ENCODE results near the gene PTTG1. TPM values are rescaled to one million over a fixed set of nuclear protein-coding genes. Genes with fewer than 3 reads are reported as not detected.

PTTG1 gene
- total RNA-seq, 1 experiment from 2014 or later, result 234 TPM

GRCh38 chr5:160451281-160451680 lies 29.6 kb downstream of the PTTG1 start:
- H3K9ac ChIP-seq (ENCODE audit: low read length), result no peak overlapping the region
- no peaks in the 10 kb centered on the region for H3K27me3 ChIP-seq (ENCODE audit: low read length)
- H3K36me3 ChIP-seq (ENCODE audit: insufficient read depth, low read length), result no peaks in the 10 kb centered on the region
- no peak overlapping the region for H3K27ac ChIP-seq (ENCODE audit: low read length)
- H3K4me2 ChIP-seq (ENCODE audit: low read depth, low read length, poor library complexity, severe bottlenecking), result no peak overlapping the region
- peaks cover 5% of the 10 kb centered on the region; the same call in 1 of the 2 replicates for H3K4me1 ChIP-seq (ENCODE audit: low read length)
- H3K9me3 ChIP-seq (ENCODE audit: low read length), result no peaks in the 10 kb centered on the region
- H4K20me1 ChIP-seq (ENCODE audit: insufficient read depth, low read depth, low read length), result no peaks in the 10 kb centered on the region
- no peaks in the 10 kb centered on the region for H3K9me2 ChIP-seq (replicated peaks; ENCODE audit: insufficient read depth, low read length)
- no peak for DNase-seq
- no peak overlapping the region for H3K4me3 ChIP-seq (ENCODE audit: low read length)
- no peaks in the 10 kb centered on the region for H3K79me2 ChIP-seq (ENCODE audit: low read length)
- no peak overlapping the region for H2AFZ ChIP-seq (ENCODE audit: low read length)

GRCh38 chr5:160452036-160452435 lies 30.4 kb downstream of the PTTG1 start:
- no peaks in the 10 kb centered on the region for H3K79me2 ChIP-seq (ENCODE audit: low read length)
- no peak overlapping the region for H3K9ac ChIP-seq (ENCODE audit: low read length)
- H3K27me3 ChIP-seq (ENCODE audit: low read length), result no peaks in the 10 kb centered on the region
- H3K4me1 ChIP-seq (ENCODE audit: low read length), result peaks cover 5% of the 10 kb centered on the region; the same call in 1 of the 2 replicates
- H4K20me1 ChIP-seq (ENCODE audit: insufficient read depth, low read depth, low read length), result no peaks in the 10 kb centered on the region
- no peak for DNase-seq
- H3K4me3 ChIP-seq (ENCODE audit: low read length), result no peak overlapping the region
- H3K36me3 ChIP-seq (ENCODE audit: insufficient read depth, low read length), result no peaks in the 10 kb centered on the region
- H3K27ac ChIP-seq (ENCODE audit: low read length), result no peak overlapping the region
- no peaks in the 10 kb centered on the region for H3K9me3 ChIP-seq (ENCODE audit: low read length)
- no peak overlapping the region for H3K4me2 ChIP-seq (ENCODE audit: low read depth, low read length, poor library complexity, severe bottlenecking)
- H2AFZ ChIP-seq (ENCODE audit: low read length), result no peak overlapping the region
- H3K9me2 ChIP-seq (replicated peaks; ENCODE audit: insufficient read depth, low read length), result no peaks in the 10 kb centered on the region

- H3K9me2 ChIP-seq (replicated peaks; ENCODE audit: insufficient read depth, low read length), result no peaks in the 10 kb centered on the region
- H4K20me1 ChIP-seq (ENCODE audit: insufficient read depth, low read depth, low read length), result no peaks in the 10 kb centered on the region
- H3K9me3 ChIP-seq (ENCODE audit: low read length), result no peaks in the 10 kb centered on the region
- H3K27ac ChIP-seq (ENCODE audit: low read length), result no peak overlapping the region
- peaks cover 5% of the 10 kb centered on the region; the same call in 1 of the 2 replicates for H3K4me1 ChIP-seq (ENCODE audit: low read length)
- H3K9ac ChIP-seq (ENCODE audit: low read length), result no peak overlapping the region
- no peaks in the 10 kb centered on the region for H3K27me3 ChIP-seq (ENCODE audit: low read length)
- H2AFZ ChIP-seq (ENCODE audit: low read length), result no peak overlapping the region
- H3K36me3 ChIP-seq (ENCODE audit: insufficient read depth, low read length), result no peaks in the 10 kb centered on the region
- H3K4me3 ChIP-seq (ENCODE audit: low read length), result no peak overlapping the region
- H3K79me2 ChIP-seq (ENCODE audit: low read length), result no peaks in the 10 kb centered on the region
- no peak overlapping the region for H3K4me2 ChIP-seq (ENCODE audit: low read depth, low read length, poor library complexity, severe bottlenecking)
- DNase-seq, result no peak
These were observed 31.1 kb downstream of the PTTG1 start for GRCh38 chr5:160452795-160453194.

GRCh38 chr5:160453751-160454150 lies 32.1 kb downstream of the PTTG1 start:
- Histone ChIP-seq H3K9ac (ENCODE audit: low read length) (no peak overlapping the region), H3K4me1 (ENCODE audit: low read length) (peaks cover 5% of the 10 kb centered on the region; the same call in 1 of the 2 replicates), H4K20me1 (ENCODE audit: insufficient read depth, low read depth, low read length) (no peaks in the 10 kb centered on the region), H3K9me2 (replicated peaks; ENCODE audit: insufficient read depth, low read length) (no peaks in the 10 kb centered on the region), H3K79me2 (ENCODE audit: low read length) (no peaks in the 10 kb centered on the region), H3K36me3 (ENCODE audit: insufficient read depth, low read length) (no peaks in the 10 kb centered on the region), H2AFZ (ENCODE audit: low read length) (no peak overlapping the region), H3K27ac (ENCODE audit: low read length) (no peak overlapping the region), H3K4me3 (ENCODE audit: low read length) (no peak overlapping the region), H3K9me3 (ENCODE audit: low read length) (no peaks in the 10 kb centered on the region), H3K4me2 (ENCODE audit: low read depth, low read length, poor library complexity, severe bottlenecking) (no peak overlapping the region), H3K27me3 (ENCODE audit: low read length) (no peaks in the 10 kb centered on the region)
- no peak for DNase-seq

- H3K79me2 ChIP-seq (ENCODE audit: low read length), result no peaks in the 10 kb centered on the region
- H3K9ac ChIP-seq (ENCODE audit: low read length), result no peak overlapping the region
- H3K9me3 ChIP-seq (ENCODE audit: low read length), result no peaks in the 10 kb centered on the region
- no peaks in the 10 kb centered on the region for H4K20me1 ChIP-seq (ENCODE audit: insufficient read depth, low read depth, low read length)
- no peak for DNase-seq
- peaks cover 5% of the 10 kb centered on the region; the same call in 1 of the 2 replicates for H3K4me1 ChIP-seq (ENCODE audit: low read length)
- H2AFZ ChIP-seq (ENCODE audit: low read length), result no peak overlapping the region
- H3K36me3 ChIP-seq (ENCODE audit: insufficient read depth, low read length), result no peaks in the 10 kb centered on the region
- H3K9me2 ChIP-seq (replicated peaks; ENCODE audit: insufficient read depth, low read length), result no peaks in the 10 kb centered on the region
- no peak overlapping the region for H3K4me2 ChIP-seq (ENCODE audit: low read depth, low read length, poor library complexity, severe bottlenecking)
- H3K27me3 ChIP-seq (ENCODE audit: low read length), result no peaks in the 10 kb centered on the region
- H3K27ac ChIP-seq (ENCODE audit: low read length), result no peak overlapping the region
- no peak overlapping the region for H3K4me3 ChIP-seq (ENCODE audit: low read length)
These were observed 33.9 kb downstream of the PTTG1 start for GRCh38 chr5:160455600-160455999.

GRCh38 chr5:160456480-160457177 lies 35.0 kb downstream of the PTTG1 start:
- Histone ChIP-seq H3K36me3 (ENCODE audit: insufficient read depth, low read length) (no peaks in the 10 kb centered on the region), H3K4me2 (ENCODE audit: low read depth, low read length, poor library complexity, severe bottlenecking) (no peak overlapping the region), H2AFZ (ENCODE audit: low read length) (no peak overlapping the region), H3K27me3 (ENCODE audit: low read length) (no peaks in the 10 kb centered on the region), H3K79me2 (ENCODE audit: low read length) (no peaks in the 10 kb centered on the region), H3K4me3 (ENCODE audit: low read length) (no peak overlapping the region), H3K27ac (ENCODE audit: low read length) (no peak overlapping the region), H4K20me1 (ENCODE audit: insufficient read depth, low read depth, low read length) (no peaks in the 10 kb centered on the region), H3K9ac (ENCODE audit: low read length) (no peak overlapping the region), H3K4me1 (ENCODE audit: low read length) (peaks cover 5% of the 10 kb centered on the region; the same call in 1 of the 2 replicates), H3K9me3 (ENCODE audit: low read length) (no peaks in the 10 kb centered on the region), H3K9me2 (replicated peaks; ENCODE audit: insufficient read depth, low read length) (no peaks in the 10 kb centered on the region)
- no peak for DNase-seq

- H3K4me3 ChIP-seq (ENCODE audit: low read length), result no peak overlapping the region
- no peaks in the 10 kb centered on the region for H3K79me2 ChIP-seq (ENCODE audit: low read length)
- no peak for DNase-seq
- no peak overlapping the region for H2AFZ ChIP-seq (ENCODE audit: low read length)
- peaks cover 5% of the 10 kb centered on the region; the same call in 1 of the 2 replicates for H3K4me1 ChIP-seq (ENCODE audit: low read length)
- H3K27ac ChIP-seq (ENCODE audit: low read length), result no peak overlapping the region
- H3K9me3 ChIP-seq (ENCODE audit: low read length), result no peaks in the 10 kb centered on the region
- no peak overlapping the region for H3K9ac ChIP-seq (ENCODE audit: low read length)
- H3K36me3 ChIP-seq (ENCODE audit: insufficient read depth, low read length), result no peaks in the 10 kb centered on the region
- no peaks in the 10 kb centered on the region for H3K9me2 ChIP-seq (replicated peaks; ENCODE audit: insufficient read depth, low read length)
- H3K27me3 ChIP-seq (ENCODE audit: low read length), result no peaks in the 10 kb centered on the region
- no peaks in the 10 kb centered on the region for H4K20me1 ChIP-seq (ENCODE audit: insufficient read depth, low read depth, low read length)
- no peak overlapping the region for H3K4me2 ChIP-seq (ENCODE audit: low read depth, low read length, poor library complexity, severe bottlenecking)
These were observed 35.6 kb downstream of the PTTG1 start for GRCh38 chr5:160457252-160457651.

- Histone ChIP-seq H3K9me2 (replicated peaks; ENCODE audit: insufficient read depth, low read length) (no peaks in the 10 kb centered on the region), H3K9me3 (ENCODE audit: low read length) (no peaks in the 10 kb centered on the region), H3K27ac (ENCODE audit: low read length) (no peak overlapping the region), H3K36me3 (ENCODE audit: insufficient read depth, low read length) (no peaks in the 10 kb centered on the region), H3K27me3 (ENCODE audit: low read length) (no peaks in the 10 kb centered on the region), H3K4me2 (ENCODE audit: low read depth, low read length, poor library complexity, severe bottlenecking) (no peak overlapping the region), H3K4me3 (ENCODE audit: low read length) (no peak overlapping the region), H2AFZ (ENCODE audit: low read length) (no peak overlapping the region), H3K79me2 (ENCODE audit: low read length) (no peaks in the 10 kb centered on the region), H3K9ac (ENCODE audit: low read length) (no peak overlapping the region), H3K4me1 (ENCODE audit: low read length) (no peaks in the 10 kb centered on the region), H4K20me1 (ENCODE audit: insufficient read depth, low read depth, low read length) (no peaks in the 10 kb centered on the region)
- DNase-seq, result no peak
These were observed 37.4 kb downstream of the PTTG1 start for GRCh38 chr5:160458806-160459800.

Data from Karpas-422 (cell line).